Neural progenitor cell (in vitro differentiated cells): ENCODE data around the gene EPGN. TPM values are rescaled to one million over a fixed set of nuclear protein-coding genes. Genes with fewer than 3 reads are reported as not detected.

ENCODE experiments used
- DNase-seq: peaks from one replicate; pipeline ENCODE4 v3.0.0-alpha.2; 2016; ENCODE audit warnings: low spot score
- H2AFZ ChIP-seq: fragments of 200-600 bp; sonication (generic); replicated peaks from 2 replicates; pipeline ENCODE4 v1.6.1; 2016; ENCODE audit warnings: antibody characterized with exemption
- H3F3A ChIP-seq: fragments of 200-600 bp; sonication (generic); 2 replicates; pipeline ENCODE4 v1.6.1; 2016; ENCODE audit warnings: antibody characterized with exemption, low read depth
- H3K27ac ChIP-seq: fragments of 200-600 bp; sonication (generic); 2 replicates; pipeline ENCODE4 v1.5.1; 2016; ENCODE audit warnings: mild to moderate bottlenecking
- H3K27me3 ChIP-seq: fragments of 200-600 bp; sonication (generic); 2 replicates; pipeline ENCODE4 v1.6.1; 2016; ENCODE audit warnings: mild to moderate bottlenecking, moderate library complexity
- H3K36me3 ChIP-seq: fragments of 200-600 bp; sonication (generic); 2 replicates; pipeline ENCODE4 v1.5.1; 2016
- H3K4me1 ChIP-seq: fragments of 200-600 bp; sonication (generic); 2 replicates; pipeline ENCODE4 v1.6.1; 2016; ENCODE audit warnings: mixed run types
- H3K4me2 ChIP-seq: fragments of 200-600 bp; sonication (generic); 2 replicates; pipeline ENCODE4 v1.6.1; 2016
- H3K4me3 ChIP-seq: fragments of 200-600 bp; sonication (generic); 2 replicates; pipeline ENCODE4 v1.5.1; 2016
- H3K79me2 ChIP-seq: fragments of 200-600 bp; sonication (generic); 2 replicates; pipeline ENCODE4 v1.6.1; 2016; ENCODE audit warnings: low read depth
- H3K9ac ChIP-seq: fragments of 200-600 bp; sonication (generic); 2 replicates; pipeline ENCODE4 v1.6.1; 2016
- H3K9me3 ChIP-seq: fragments of 200-600 bp; sonication (generic); 2 replicates; pipeline ENCODE4 v1.5.1; 2016; ENCODE audit warnings: low read depth
- H4K20me1 ChIP-seq: fragments of 200-600 bp; sonication (generic); 2 replicates; pipeline ENCODE4 v1.6.1; 2016; ENCODE audit warnings: low read depth
- H3K27ac Mint-ChIP-seq: 3 replicates; pipeline ENCODE4 v1.8.0; 2021; ENCODE audit warnings: mixed read lengths
- H3K27me3 Mint-ChIP-seq: 2 replicates; pipeline ENCODE4 v1.8.0; 2022; ENCODE audit warnings: low read depth, mild to moderate bottlenecking, inconsistent platforms, moderate library complexity, mixed read lengths; ENCODE audit not compliant: insufficient read depth
- H3K36me3 Mint-ChIP-seq: 3 replicates; pipeline ENCODE4 v1.8.0; 2021; ENCODE audit warnings: mixed read lengths
- H3K4me1 Mint-ChIP-seq: 3 replicates; pipeline ENCODE4 v1.8.0; 2021; ENCODE audit warnings: mixed read lengths
- H3K4me3 Mint-ChIP-seq: 3 replicates; pipeline ENCODE4 v1.8.0; 2021; ENCODE audit warnings: mild to moderate bottlenecking, moderate library complexity, mixed read lengths
- H3K9me3 Mint-ChIP-seq: 3 replicates; pipeline ENCODE4 v1.8.0; 2020; ENCODE audit warnings: mixed read lengths
- CTCF ChIP-seq: fragments of 200-600 bp; sonication (generic); IDR thresholded peaks from 2 replicates; pipeline ENCODE4 v1.5.1; 2017; ENCODE audit warnings: antibody characterized with exemption, mild to moderate bottlenecking
- EZH2 ChIP-seq: fragments of 200-600 bp; sonication (generic); IDR thresholded peaks from 2 replicates; pipeline ENCODE4 v1.6.1; 2017; ENCODE audit warnings: antibody characterized with exemption, mild to moderate bottlenecking, moderate library complexity
- EZH2phosphoT487 ChIP-seq: fragments of 200-600 bp; sonication (generic); IDR thresholded peaks from 2 replicates; pipeline ENCODE4 v1.6.1; 2017; ENCODE audit warnings: antibody characterized with exemption
- total RNA-seq: library from RNA; depleted of rRNA; stranded (reverse); fragments of >200 nt; gene quantifications from 2 replicates; pipeline ENCODE4 v1.2.3, GENCODE V29; 2015; ENCODE audit warnings: low replicate concordance

The EPGN gene
- total RNA-seq, 1 donor from 2014 or later, result not detected

DNA sequence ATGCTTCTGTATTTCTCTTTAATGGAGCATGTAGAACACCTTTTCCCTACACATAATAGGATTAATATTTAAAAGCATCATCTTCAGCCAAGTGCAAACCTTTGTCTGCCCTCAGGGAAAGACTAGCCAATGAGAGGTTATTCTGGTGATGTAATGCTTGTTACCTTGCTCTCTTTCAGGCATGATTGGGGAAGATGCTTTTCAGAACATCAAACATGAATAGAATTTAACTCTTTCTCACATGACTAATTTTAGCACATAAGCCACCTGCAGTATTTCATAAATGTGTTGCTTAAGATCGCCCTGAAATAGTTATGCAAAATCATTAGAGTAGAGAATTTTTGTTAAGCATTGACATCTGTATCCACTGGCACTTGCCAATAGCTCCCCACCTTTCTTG is 10.7 kb upstream of the EPGN start:
- no peak overlapping the region for H3K27ac ChIP-seq
- H3K4me3 ChIP-seq, result no peak overlapping the region
- no peaks in the 10 kb centered on the region for H3K27me3 Mint-ChIP-seq
- H4K20me1 ChIP-seq, result no peaks in the 10 kb centered on the region
- no peak overlapping the region for H3K9ac ChIP-seq
- no peaks in the 10 kb centered on the region for H3K4me1 Mint-ChIP-seq
- peaks cover 2% of the 10 kb centered on the region for H3K36me3 Mint-ChIP-seq
- TF ChIP-seq EZH2, result no peak
- no peaks in the 10 kb centered on the region for H3K9me3 Mint-ChIP-seq
- no peaks in the 10 kb centered on the region for H3K27me3 ChIP-seq
- no peaks in the 10 kb centered on the region for H3K9me3 ChIP-seq
- H3K36me3 ChIP-seq, result no peaks in the 10 kb centered on the region
- DNase-seq, result no peak
- H3K4me3 Mint-ChIP-seq, result no peak overlapping the region
- H3F3A ChIP-seq, result no peaks in the 10 kb centered on the region
- no peak overlapping the region for H2AFZ ChIP-seq
- H3K79me2 ChIP-seq, result no peaks in the 10 kb centered on the region
- no peaks in the 10 kb centered on the region for H3K4me1 ChIP-seq
- H3K4me2 ChIP-seq, result no peak overlapping the region
- no peak overlapping the region for H3K27ac Mint-ChIP-seq

DNA sequence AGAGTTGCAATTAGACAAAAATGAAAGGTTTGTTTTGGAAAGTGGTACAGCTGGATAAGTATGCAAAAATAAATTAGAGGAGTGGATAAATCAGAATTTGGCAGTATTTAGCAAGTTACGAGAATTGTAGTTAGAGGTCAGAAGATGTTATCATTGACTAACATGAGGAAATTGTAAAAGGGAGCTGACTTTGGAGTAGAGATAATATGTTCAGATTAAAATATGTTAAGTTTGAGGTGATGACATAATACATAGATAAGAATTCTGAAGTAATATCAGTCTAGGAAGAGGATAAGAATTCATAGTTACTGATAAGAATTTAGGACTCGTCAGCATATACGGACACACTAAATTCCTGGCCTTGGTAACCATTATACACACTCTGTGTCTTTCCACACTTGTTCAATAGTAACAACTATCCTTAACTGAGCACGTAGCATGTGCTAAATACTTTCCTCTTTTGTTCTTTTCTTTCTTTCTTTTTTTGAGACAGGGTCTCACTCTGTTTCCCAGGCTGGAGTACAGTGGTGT is 4.1 kb upstream of the EPGN start:
- Histone ChIP-seq H3K79me2 (no peaks in the 10 kb centered on the region), H3K9ac (no peak overlapping the region), H3K27me3 (no peaks in the 10 kb centered on the region), H3F3A (no peaks in the 10 kb centered on the region), H3K9me3 (no peaks in the 10 kb centered on the region), H2AFZ (no peak overlapping the region), H3K36me3 (no peaks in the 10 kb centered on the region), H3K4me3 (no peak overlapping the region), H4K20me1 (no peaks in the 10 kb centered on the region), H3K27ac (no peak overlapping the region), H3K4me1 (no peaks in the 10 kb centered on the region), H3K4me2 (no peak overlapping the region)
- Mint-ChIP-seq H3K4me3 (no peak overlapping the region), H3K9me3 (no peaks in the 10 kb centered on the region), H3K4me1 (no peaks in the 10 kb centered on the region), H3K36me3 (no peaks in the 10 kb centered on the region), H3K27ac (no peak overlapping the region), H3K27me3 (no peaks in the 10 kb centered on the region)
- DNase-seq, result no peak
- TF ChIP-seq EZH2phosphoT487 (no peak), CTCF (no peak), EZH2 (no peak)

DNA sequence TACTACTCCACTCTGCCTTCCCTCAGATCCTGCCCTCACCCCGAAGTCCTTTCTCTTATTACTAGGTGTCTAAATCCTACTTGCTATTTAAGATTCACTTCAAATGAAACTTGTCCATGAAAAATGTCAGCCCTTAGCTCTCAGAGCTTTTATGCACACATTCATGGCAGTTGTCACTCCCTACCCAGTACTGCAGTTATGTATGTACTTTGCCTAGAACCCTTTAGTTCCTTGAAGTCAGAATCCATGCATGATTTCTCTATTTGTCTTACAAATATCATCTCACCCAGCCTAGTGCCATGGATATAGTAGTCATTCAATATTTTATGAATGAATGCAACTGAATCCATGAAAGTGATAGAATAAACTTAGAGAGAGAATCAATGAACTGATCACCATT is 3.3 kb upstream of the EPGN start:
- TF ChIP-seq EZH2 (no peak), EZH2phosphoT487 (no peak)
- Mint-ChIP-seq H3K36me3 (no peaks in the 10 kb centered on the region), H3K4me1 (no peaks in the 10 kb centered on the region), H3K4me3 (no peak overlapping the region), H3K27me3 (no peaks in the 10 kb centered on the region), H3K9me3 (no peaks in the 10 kb centered on the region), H3K27ac (no peak overlapping the region)
- Histone ChIP-seq H3K27ac (no peak overlapping the region), H2AFZ (no peak overlapping the region), H3K9ac (no peak overlapping the region), H4K20me1 (no peaks in the 10 kb centered on the region), H3K27me3 (no peaks in the 10 kb centered on the region), H3K9me3 (no peaks in the 10 kb centered on the region), H3K4me2 (no peak overlapping the region), H3K36me3 (no peaks in the 10 kb centered on the region), H3F3A (no peaks in the 10 kb centered on the region), H3K79me2 (no peaks in the 10 kb centered on the region), H3K4me1 (no peaks in the 10 kb centered on the region), H3K4me3 (no peak overlapping the region)
- DNase-seq, result no peak

GRCh38 chr4:74307170-74307569 is 1.1 kb upstream of the EPGN start:
- Histone ChIP-seq H3K36me3 (no peaks in the 10 kb centered on the region), H3K4me3 (no peak overlapping the region)

More at GRCh38 chr4:74307170-74307569, 1.1 kb upstream of the EPGN start:
- no peaks in the 10 kb centered on the region for H3K27me3 ChIP-seq
- Mint-ChIP-seq H3K36me3 (no peaks in the 10 kb centered on the region), H3K4me3 (no peak overlapping the region), H3K4me1 (no peaks in the 10 kb centered on the region), H3K27ac (no peak overlapping the region), H3K9me3 (no peaks in the 10 kb centered on the region), H3K27me3 (no peaks in the 10 kb centered on the region)
- no peaks in the 10 kb centered on the region for H3K79me2 ChIP-seq
- no peaks in the 10 kb centered on the region for H4K20me1 ChIP-seq
- H3K4me2 ChIP-seq, result no peak overlapping the region
- H3K4me1 ChIP-seq, result no peaks in the 10 kb centered on the region
- H3K9me3 ChIP-seq, result no peaks in the 10 kb centered on the region
- no peak for TF ChIP-seq EZH2phosphoT487
- no peak for TF ChIP-seq CTCF
- TF ChIP-seq EZH2, result no peak
- no peak overlapping the region for H3K27ac ChIP-seq
- no peak overlapping the region for H2AFZ ChIP-seq
- H3F3A ChIP-seq, result no peaks in the 10 kb centered on the region
- H3K9ac ChIP-seq, result no peak overlapping the region
- DNase-seq, result no peak
